GM12878 (cell line): ENCODE data around the gene MEGF6. TPM values are rescaled to one million over a fixed set of nuclear protein-coding genes. Genes with fewer than 3 reads are reported as not detected.

Source experiments
- CBFB ChIP-seq: IDR thresholded peaks from 2 replicates; pipeline ENCODE4 v1.6.1; 2016; ENCODE audit warnings: antibody characterized with exemption, low read depth
- CBX3 ChIP-seq: fragments of 200-600 bp; sonication (generic); IDR thresholded peaks from 2 replicates; pipeline ENCODE4 v1.6.1; 2016; ENCODE audit warnings: low read depth, borderline replicate concordance
- CEBPB ChIP-seq, 2 experiments: fragments of 150-350 bp in 1 of 2; IDR thresholded peaks; 2 replicates each; pipeline ENCODE4 v1.6.1; 2012 to 2014; ENCODE audit warnings: low read depth in 2 of 2, low read length in 2 of 2, borderline replicate concordance in 1 of 2, inconsistent platforms in 1 of 2
- CREB1 ChIP-seq: IDR thresholded peaks from 2 replicates; pipeline ENCODE4 v1.6.1; 2012; ENCODE audit warnings: low read depth, mild to moderate bottlenecking, inconsistent platforms
- DPF2 ChIP-seq: fragments of 450-650 bp; IDR thresholded peaks from 2 replicates; pipeline ENCODE4 v1.6.1; 2017; ENCODE audit warnings: mild to moderate bottlenecking
- EGR1 ChIP-seq, 2 experiments: IDR thresholded peaks; 1 replicate in 1 of 2; 2 replicates in 1 of 2; pipeline ENCODE4 v1.6.1; 2011 to 2012; ENCODE audit warnings: low read depth in 2 of 2, low read length in 2 of 2, borderline replicate concordance in 1 of 2, mild to moderate bottlenecking in 1 of 2, moderate library complexity in 1 of 2
- FOS ChIP-seq: IDR thresholded peaks from 3 replicates; pipeline ENCODE4 v1.6.1; 2011; ENCODE audit warnings: borderline replicate concordance; ENCODE audit not compliant: insufficient read length; ENCODE audit errors: extremely low read depth
- GATAD2B ChIP-seq: fragments of 450-650 bp; conservative IDR thresholded peaks from 2 replicates; pipeline ENCODE4 v1.6.1; 2017; ENCODE audit warnings: low read depth, mild to moderate bottlenecking, moderate library complexity
- HDAC2 ChIP-seq: fragments of 200-600 bp; sonication (generic); IDR thresholded peaks from 2 replicates; pipeline ENCODE4 v1.6.1; 2017
- IRF4 ChIP-seq: IDR thresholded peaks from 2 replicates; pipeline ENCODE4 v1.6.1; 2011; ENCODE audit warnings: low read depth, low read length
- JUNB ChIP-seq: IDR thresholded peaks from 2 replicates; pipeline ENCODE4 v1.6.1; 2016; ENCODE audit warnings: antibody characterized with exemption, mild to moderate bottlenecking
- MAX ChIP-seq: IDR thresholded peaks from 2 replicates; pipeline ENCODE4 v1.6.1; 2012; ENCODE audit warnings: low read depth, low read length, improper control_type of control experiment
- MYB ChIP-seq: fragments of 150-350 bp; IDR thresholded peaks from 2 replicates; pipeline ENCODE4 v1.6.1; 2014; ENCODE audit warnings: mild to moderate bottlenecking, low read depth, low read length, borderline replicate concordance
- PAX5 ChIP-seq: IDR thresholded peaks from 2 replicates; pipeline ENCODE4 v1.6.1; 2011; ENCODE audit warnings: low read depth, low read length, borderline replicate concordance
- PML ChIP-seq: IDR thresholded peaks from 2 replicates; pipeline ENCODE4 v1.6.1; 2012; ENCODE audit warnings: low read length, inconsistent platforms
- RB1 ChIP-seq: fragments of 450-650 bp; formaldehyde crosslinking; IDR thresholded peaks from 2 replicates; pipeline ENCODE4 v1.6.1; 2017; ENCODE audit warnings: mild to moderate bottlenecking, borderline replicate concordance
- RCOR1 ChIP-seq: conservative IDR thresholded peaks from 2 replicates; pipeline ENCODE4 v1.6.1; 2012; ENCODE audit warnings: low read depth, low read length, improper control_type of control experiment
- RELB ChIP-seq: fragments of 450-650 bp; IDR thresholded peaks from 2 replicates; pipeline ENCODE4 v1.6.1; 2017; ENCODE audit warnings: low read depth, mild to moderate bottlenecking, moderate library complexity
- RUNX3 ChIP-seq: IDR thresholded peaks from 2 replicates; pipeline ENCODE4 v1.6.1; 2012; ENCODE audit warnings: low read length, inconsistent platforms
- SKIL ChIP-seq: fragments of 450-650 bp; IDR thresholded peaks from 2 replicates; pipeline ENCODE4 v1.6.1; 2017; ENCODE audit warnings: mild to moderate bottlenecking, low read depth, inconsistent platforms; ENCODE audit not compliant: poor library complexity, severe bottlenecking
- SPI1 ChIP-seq: IDR thresholded peaks from 2 replicates; pipeline ENCODE4 v1.6.1; 2011; ENCODE audit warnings: low read depth, mild to moderate bottlenecking, low read length, moderate library complexity, borderline replicate concordance; ENCODE audit not compliant: insufficient read depth
- SRF ChIP-seq, 2 experiments: IDR thresholded peaks; 2 replicates each; pipeline ENCODE4 v1.6.1; 2011; ENCODE audit warnings: low read depth in 2 of 2, low read length in 2 of 2, mild to moderate bottlenecking in 1 of 2, moderate library complexity in 1 of 2
- STAT3 ChIP-seq: IDR thresholded peaks from 2 replicates; pipeline ENCODE4 v1.6.1; 2011; ENCODE audit warnings: low read depth, low read length, improper control_type of control experiment
- TCF7 ChIP-seq: IDR thresholded peaks from 2 replicates; pipeline ENCODE4 v1.6.1; 2014; ENCODE audit warnings: antibody characterized with exemption, borderline replicate concordance
- ZSCAN29 ChIP-seq: fragments of 450-650 bp; IDR thresholded peaks from 2 replicates; pipeline ENCODE4 v1.6.1; 2017; ENCODE audit warnings: mild to moderate bottlenecking, moderate library complexity
- polyA plus RNA-seq, 11 experiments: library from polyadenylated mRNA; depleted of rRNA in 4 of 11; unstranded in 6 of 11; stranded (reverse) in 5 of 11; fragments of >200 nt; fragmentation: Nextera tagmentation in 4 of 11; fragmentation: Illumina TruSeq in 1 of 11; extraction: Ambion mirVana in 4 of 11; extraction: Trizol in 1 of 11; gene quantifications; 1 replicate in 1 of 11; 2 replicates in 10 of 11; pipeline versions ENCODE4 v1.2.1 to v1.2.3, GENCODE V29; 2011 to 2016; ENCODE audit warnings: inconsistent platforms in 2 of 11, missing spikeins in 2 of 11, low read depth in 1 of 11
- total RNA-seq, 4 experiments: library from RNA; depleted of rRNA in 3 of 4; stranded (reverse); fragments of >200 nt in 3 of 4; fragmentation: Illumina TruSeq in 1 of 4; extraction: Trizol in 1 of 4; gene quantifications; 2 replicates each; pipeline versions ENCODE4 v1.2.1 to v1.2.3, GENCODE V29; 2013 to 2021

MEGF6 gene
- total and polyA plus RNA-seq, 10 of the 15 experiments (the other 5 are each of a cell fraction or from before 2014, with no cell fraction given) = 0.03 to 0.41 TPM; not detected in 8

GRCh38 chr1:3656450-3657095 lies 45.3 kb upstream of the MEGF6 start (continued):
- TF ChIP-seq SKIL = peak; percentile 86
- TF ChIP-seq HDAC2 = no peak; the same call in 1 of the 2 replicates
- no peak; the same call in 1 of the 2 replicates for TF ChIP-seq TCF7
- peak in 1 of 2 experiments; percentile 24; a peak in 1 of 3 replicates for TF ChIP-seq EGR1 (IDR thresholded peaks at IDR 0.05; ENCODE audit: borderline replicate concordance in 1 of 2, low read depth in 2 of 2, low read length in 2 of 2)
- TF ChIP-seq CREB1 = peak; percentile 90
- TF ChIP-seq RELB = peak; percentile 80
- peak; percentile 99 for TF ChIP-seq IRF4
- peak; percentile 91 for TF ChIP-seq CBFB
- TF ChIP-seq MYB = 0 out of 2 replicates have a peak, but pooled peaks have one; percentile 46
- peak; percentile 81; the same call in 1 of the 2 replicates for TF ChIP-seq STAT3
- peak; percentile 55; the same call in 1 of the 2 replicates for TF ChIP-seq GATAD2B
- TF ChIP-seq CBX3 = no peak
- peak; percentile 81; the same call in 1 of the 2 replicates for TF ChIP-seq PAX5
- TF ChIP-seq PML = peak; percentile 67
- TF ChIP-seq DPF2 = peak; percentile 96
- TF ChIP-seq RUNX3 = peak; percentile 99
- TF ChIP-seq FOS = no peak
- TF ChIP-seq JUNB = peak; percentile 99
- 0 out of 2 replicates have a peak, but pooled peaks have one; percentile 42 for TF ChIP-seq RB1
- no peak for TF ChIP-seq CEBPB (IDR thresholded peaks at IDR 0.05; ENCODE audit: borderline replicate concordance in 1 of 2, low read depth in 2 of 2, low read length in 2 of 2)
- peak; percentile 50; the same call in 1 of the 2 replicates for TF ChIP-seq SPI1
- peak in 1 of 2 experiments; percentile 80; a peak in 1 of 4 replicates for TF ChIP-seq SRF (IDR thresholded peaks at IDR 0.05; ENCODE audit: low read depth in 2 of 2, low read length in 2 of 2)
- TF ChIP-seq ZSCAN29 = no peak; the same call in 1 of the 2 replicates
- 0 out of 2 replicates have a peak, but pooled peaks have one; percentile 65 for TF ChIP-seq RCOR1
- TF ChIP-seq MAX = no peak
